Lower lobe of right lung (tissue), 2 donors: ENCODE results near the gene SLC9A9. TPM values are rescaled to one million over a fixed set of nuclear protein-coding genes. Genes with fewer than 3 reads are reported as not detected.

Experiments used
- ATAC-seq, 2 donors: fragments of 200-7000 bp; cut with Tn5 transposase; one replicate each; pipeline ENCODE4 v1.9.1; 2020 to 2022; ENCODE audit warnings: mild to moderate bottlenecking in 2 of 2, moderate library complexity in 2 of 2
- DNase-seq: peaks from one replicate; pipeline ENCODE4 v3.0.0-alpha.2; 2020
- H3K27ac ChIP-seq: fragments of 200-600 bp; one replicate; pipeline ENCODE4 v1.8.0; 2022
- H3K27me3 ChIP-seq: fragments of 200-600 bp; one replicate; pipeline ENCODE4 v1.8.0; 2022; ENCODE audit warnings: low read depth
- H3K36me3 ChIP-seq: fragments of 200-600 bp; one replicate; pipeline ENCODE4 v1.8.0; 2022; ENCODE audit warnings: mild to moderate bottlenecking
- H3K4me1 ChIP-seq: fragments of 200-600 bp; one replicate; pipeline ENCODE4 v1.8.0; 2022
- H3K4me3 ChIP-seq: fragments of 200-600 bp; one replicate; pipeline ENCODE4 v1.8.0; 2022; ENCODE audit warnings: mild to moderate bottlenecking
- H3K9me3 ChIP-seq: fragments of 200-600 bp; one replicate; pipeline ENCODE4 v1.8.0; 2022
- CTCF ChIP-seq: fragments of 200-600 bp; IDR thresholded peaks from one replicate; pipeline ENCODE4 v1.8.0; 2022; ENCODE audit warnings: antibody characterized with exemption, mild to moderate bottlenecking
- intact Hi-C: fragments of 100-400 bp; cut with DNase I; formaldehyde crosslinking; loops from one replicate; pipeline ENCODE4 v1.11.0; 2022
- total RNA-seq: library from RNA; stranded (reverse); fragmentation: NEBNext Ultra II Directional; extraction: Animal tissue kit (Norgen Biotek cat#: 25700); gene quantifications from one replicate; pipeline ENCODE4 v1.2.1, GENCODE V29; 2021
- donor health status: DM: no; HTN: yes; CAD: no; lungs with severe emphysema.

The SLC9A9 gene
- total RNA-seq, 1 donor from 2014 or later: 15.6 TPM

DNA sequence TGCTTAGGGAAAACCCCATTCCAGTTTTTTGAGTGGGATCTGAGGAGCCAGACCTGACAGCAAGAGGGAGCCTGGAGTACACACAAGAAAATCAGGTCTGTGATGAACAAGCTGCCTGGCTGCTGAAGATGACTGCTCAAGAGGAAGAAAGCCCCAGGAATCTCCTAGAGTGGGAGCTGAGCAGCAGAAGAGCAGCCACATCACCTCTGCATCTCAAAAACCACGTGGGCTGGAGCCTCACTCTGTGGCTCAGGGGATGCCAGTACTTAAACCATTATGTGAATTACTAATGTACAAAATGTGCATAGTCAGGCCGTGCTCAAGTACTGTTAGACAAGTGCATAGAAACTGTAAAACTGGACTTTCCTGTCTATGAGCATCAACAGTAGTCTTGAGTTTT, 52.4 kb downstream of the SLC9A9 start:
- intact Hi-C loops: no loop called here
- H3K4me3 ChIP-seq: no peak overlapping the region
- ATAC-seq (peak; percentile 58 to 61), DNase-seq (no peak)
- H3K9me3 ChIP-seq: no peaks in the 10 kb centered on the region
- no peak overlapping the region for H3K27ac ChIP-seq
- TF ChIP-seq CTCF: no peak
- no peaks in the 10 kb centered on the region for H3K27me3 ChIP-seq
- H3K4me1 ChIP-seq: peaks cover 4% of the 10 kb centered on the region
- H3K36me3 ChIP-seq: no peaks in the 10 kb centered on the region

GRCh38 chr3:143794793-143795462, 53.3 kb downstream of the SLC9A9 start:
- no peak for DNase-seq
- Histone ChIP-seq H3K4me3 (no peak overlapping the region), H3K9me3 (no peaks in the 10 kb centered on the region), H3K27ac (no peak overlapping the region), H3K36me3 (no peaks in the 10 kb centered on the region), H3K4me1 (peaks cover 4% of the 10 kb centered on the region), H3K27me3 (no peaks in the 10 kb centered on the region)
- intact Hi-C loops: no loop called here
- no peak for ATAC-seq
- no peak for TF ChIP-seq CTCF

DNA sequence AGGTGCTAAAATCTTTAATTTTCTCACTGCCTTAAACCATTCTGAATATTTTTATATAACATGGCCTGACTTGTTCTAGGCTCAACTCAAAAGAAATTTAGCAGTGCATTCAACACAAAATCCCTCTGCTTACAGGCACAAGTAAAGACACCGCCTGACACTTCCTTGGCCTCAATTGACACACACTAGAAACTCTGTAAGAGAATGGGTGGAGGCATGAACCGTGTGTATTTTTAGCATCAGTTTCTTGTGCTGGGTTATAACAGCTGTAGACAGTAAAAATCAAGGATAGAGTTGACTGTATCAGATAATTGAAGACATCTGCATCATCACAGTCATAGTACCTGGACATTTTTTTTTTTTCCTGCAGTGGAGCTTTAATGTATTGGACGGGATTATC, 54.3 kb downstream of the SLC9A9 start:
- ATAC-seq (no peak), DNase-seq (no peak)
- intact Hi-C loops: no loop called here
- Histone ChIP-seq H3K27ac (no peak overlapping the region), H3K4me3 (no peak overlapping the region), H3K9me3 (no peaks in the 10 kb centered on the region), H3K36me3 (no peaks in the 10 kb centered on the region), H3K4me1 (peaks cover 4% of the 10 kb centered on the region), H3K27me3 (no peaks in the 10 kb centered on the region)
- TF ChIP-seq CTCF: no peak

DNA sequence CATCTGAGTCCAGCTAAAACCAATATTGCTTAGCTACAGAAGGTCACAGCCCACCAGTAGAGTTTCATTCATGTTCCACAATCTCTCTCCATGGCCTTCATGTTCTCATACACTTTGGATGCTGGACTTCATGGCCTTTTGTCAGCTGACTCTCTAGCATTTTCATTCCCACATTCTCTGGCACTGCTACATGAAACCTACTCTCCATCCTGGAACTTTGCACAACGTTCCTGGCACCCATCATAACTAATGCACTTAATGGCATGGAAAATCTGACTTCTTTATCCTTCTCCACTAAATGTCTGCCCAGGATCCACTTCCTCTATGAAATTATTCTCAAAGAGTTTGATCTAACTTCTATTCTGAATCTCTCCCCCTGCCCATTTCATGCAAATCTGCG, 56.9 kb downstream of the SLC9A9 start:
- H3K27me3 ChIP-seq: no peaks in the 10 kb centered on the region
- intact Hi-C loops: no loop called here
- no peaks in the 10 kb centered on the region for H3K36me3 ChIP-seq
- TF ChIP-seq CTCF: no peak
- H3K4me3 ChIP-seq: no peak overlapping the region
- DNase-seq: no peak
- no peak overlapping the region for H3K27ac ChIP-seq
- ATAC-seq: no peak
- H3K4me1 ChIP-seq: peaks cover 8% of the 10 kb centered on the region
- H3K9me3 ChIP-seq: no peaks in the 10 kb centered on the region

DNA sequence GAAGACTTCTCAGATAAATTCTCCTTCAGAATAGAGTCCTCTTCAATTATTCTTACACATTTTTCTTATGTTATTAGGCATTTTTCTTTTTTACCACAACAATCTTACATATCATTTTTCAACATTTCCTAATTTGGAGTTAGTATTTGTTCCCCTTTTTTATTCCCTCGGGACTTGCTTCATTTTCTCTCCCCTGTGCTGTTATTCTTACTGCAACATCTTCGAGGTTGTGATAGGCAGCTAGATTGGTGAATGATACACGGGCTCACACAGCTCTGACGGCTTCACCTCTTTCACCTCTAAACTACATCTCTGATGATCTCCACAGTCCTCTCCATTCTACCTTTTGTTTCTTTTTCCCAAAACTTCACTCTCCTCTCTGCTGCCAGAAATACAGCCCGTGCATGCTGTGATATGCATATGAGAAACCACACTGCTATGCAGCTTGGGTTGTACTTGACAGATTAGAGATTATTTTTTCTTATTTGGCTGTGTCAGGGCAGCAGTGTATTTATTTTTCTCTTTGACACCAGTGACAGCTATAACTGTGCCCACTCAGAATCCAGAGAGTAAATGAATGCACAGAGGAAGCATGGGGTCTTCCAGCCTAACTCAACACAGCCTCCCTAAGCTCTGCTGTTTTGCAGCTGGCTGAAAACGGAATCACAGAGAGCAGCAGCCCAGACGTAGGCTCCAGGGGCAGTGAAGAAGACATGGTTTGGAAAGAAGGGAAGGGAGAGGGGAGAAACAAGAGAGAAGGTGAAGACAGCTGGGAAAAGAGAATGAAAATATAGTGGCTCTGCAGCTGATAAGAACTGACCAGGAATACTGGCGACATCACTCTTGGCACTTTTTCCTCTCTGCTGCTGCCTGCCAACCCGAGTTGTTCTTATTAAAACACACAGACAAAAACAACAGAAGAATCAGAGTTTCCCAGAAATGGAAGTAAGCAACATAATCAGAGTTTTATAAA, 61.8 kb downstream of the SLC9A9 start:
- no peak for TF ChIP-seq CTCF
- Histone ChIP-seq H3K4me1 (peaks cover 8% of the 10 kb centered on the region), H3K27ac (no peak overlapping the region), H3K9me3 (no peaks in the 10 kb centered on the region), H3K27me3 (no peaks in the 10 kb centered on the region), H3K4me3 (no peak overlapping the region), H3K36me3 (no peaks in the 10 kb centered on the region)
- intact Hi-C loops: no loop called here
- DNase-seq (no peak), ATAC-seq (no peak)
